IMR-90 (cell line): ENCODE data around the gene PPP1R14B.

ENCODE experiments used
- MXI1 ChIP-seq: IDR thresholded peaks from 2 replicates; pipeline ENCODE4 v1.6.1; 2012; ENCODE audit warnings: low read depth, mild to moderate bottlenecking, low read length, moderate library complexity, borderline replicate concordance
- POLR2A ChIP-seq: IDR thresholded peaks from 2 replicates; pipeline ENCODE4 v1.6.1; 2012; ENCODE audit warnings: mild to moderate bottlenecking, low read depth, low read length
- RAD21 ChIP-seq: IDR thresholded peaks from 2 replicates; pipeline ENCODE4 v1.6.1; 2012; ENCODE audit warnings: low read length, improper control_type of control experiment
- TF ChIP-seq, protein P1 (sequence below): fragments of 150-350 bp; IDR thresholded peaks from 2 replicates; pipeline ENCODE4 v1.6.1; 2017; ENCODE audit warnings: mild to moderate bottlenecking, antibody characterized with exemption, low read length, low read depth
- TF ChIP-seq, protein P2 (sequence below): conservative IDR thresholded peaks from 2 replicates; pipeline ENCODE4 v1.5.1; 2012; ENCODE audit warnings: mild to moderate bottlenecking, low read depth, low read length, improper control_type of control experiment

DNA sequence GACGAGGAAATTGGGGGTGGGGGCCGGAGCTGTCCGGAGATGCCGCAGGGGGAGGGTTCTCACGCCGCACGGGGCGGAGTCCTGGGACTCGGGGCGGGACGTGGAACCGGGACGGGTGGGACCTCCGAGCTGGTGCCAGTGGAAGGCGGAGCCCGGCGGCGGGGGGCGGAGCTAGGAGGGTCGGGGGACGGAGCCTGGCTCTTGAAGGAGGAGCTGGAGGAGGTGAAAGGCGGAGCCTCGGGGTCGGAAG lies 5.6 kb downstream of the PPP1R14B start:
- TF ChIP-seq, protein P1, sequence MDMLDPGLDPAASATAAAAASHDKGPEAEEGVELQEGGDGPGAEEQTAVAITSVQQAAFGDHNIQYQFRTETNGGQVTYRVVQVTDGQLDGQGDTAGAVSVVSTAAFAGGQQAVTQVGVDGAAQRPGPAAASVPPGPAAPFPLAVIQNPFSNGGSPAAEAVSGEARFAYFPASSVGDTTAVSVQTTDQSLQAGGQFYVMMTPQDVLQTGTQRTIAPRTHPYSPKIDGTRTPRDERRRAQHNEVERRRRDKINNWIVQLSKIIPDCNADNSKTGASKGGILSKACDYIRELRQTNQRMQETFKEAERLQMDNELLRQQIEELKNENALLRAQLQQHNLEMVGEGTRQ: no peak
- TF ChIP-seq, protein P2, sequence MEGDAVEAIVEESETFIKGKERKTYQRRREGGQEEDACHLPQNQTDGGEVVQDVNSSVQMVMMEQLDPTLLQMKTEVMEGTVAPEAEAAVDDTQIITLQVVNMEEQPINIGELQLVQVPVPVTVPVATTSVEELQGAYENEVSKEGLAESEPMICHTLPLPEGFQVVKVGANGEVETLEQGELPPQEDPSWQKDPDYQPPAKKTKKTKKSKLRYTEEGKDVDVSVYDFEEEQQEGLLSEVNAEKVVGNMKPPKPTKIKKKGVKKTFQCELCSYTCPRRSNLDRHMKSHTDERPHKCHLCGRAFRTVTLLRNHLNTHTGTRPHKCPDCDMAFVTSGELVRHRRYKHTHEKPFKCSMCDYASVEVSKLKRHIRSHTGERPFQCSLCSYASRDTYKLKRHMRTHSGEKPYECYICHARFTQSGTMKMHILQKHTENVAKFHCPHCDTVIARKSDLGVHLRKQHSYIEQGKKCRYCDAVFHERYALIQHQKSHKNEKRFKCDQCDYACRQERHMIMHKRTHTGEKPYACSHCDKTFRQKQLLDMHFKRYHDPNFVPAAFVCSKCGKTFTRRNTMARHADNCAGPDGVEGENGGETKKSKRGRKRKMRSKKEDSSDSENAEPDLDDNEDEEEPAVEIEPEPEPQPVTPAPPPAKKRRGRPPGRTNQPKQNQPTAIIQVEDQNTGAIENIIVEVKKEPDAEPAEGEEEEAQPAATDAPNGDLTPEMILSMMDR: no peak
- TF ChIP-seq MXI1 (no peak; the same call in 1 of the 2 replicates), POLR2A (no peak), RAD21 (no peak)
